ENCODE data around the gene RUNDC3A. TPM values are rescaled to one million over a fixed set of nuclear protein-coding genes. Genes with fewer than 3 reads are reported as not detected.
A peak's percentile ranks its signal among the peaks of the same experiment; 100 is the strongest.

Gene RUNDC3A
- total and polyA plus RNA-seq, 9 donors, result 0.24 to 5.4 (median 1.5) TPM

GRCh38 chr17:44351464-44351863 is 43.1 kb downstream of the RUNDC3A start:
- 82 to 90% (median 90%) methylated on average over 8 of the region's 8 CpGs for WGBS, 3 donors
- TF ChIP-seq, protein P1, sequence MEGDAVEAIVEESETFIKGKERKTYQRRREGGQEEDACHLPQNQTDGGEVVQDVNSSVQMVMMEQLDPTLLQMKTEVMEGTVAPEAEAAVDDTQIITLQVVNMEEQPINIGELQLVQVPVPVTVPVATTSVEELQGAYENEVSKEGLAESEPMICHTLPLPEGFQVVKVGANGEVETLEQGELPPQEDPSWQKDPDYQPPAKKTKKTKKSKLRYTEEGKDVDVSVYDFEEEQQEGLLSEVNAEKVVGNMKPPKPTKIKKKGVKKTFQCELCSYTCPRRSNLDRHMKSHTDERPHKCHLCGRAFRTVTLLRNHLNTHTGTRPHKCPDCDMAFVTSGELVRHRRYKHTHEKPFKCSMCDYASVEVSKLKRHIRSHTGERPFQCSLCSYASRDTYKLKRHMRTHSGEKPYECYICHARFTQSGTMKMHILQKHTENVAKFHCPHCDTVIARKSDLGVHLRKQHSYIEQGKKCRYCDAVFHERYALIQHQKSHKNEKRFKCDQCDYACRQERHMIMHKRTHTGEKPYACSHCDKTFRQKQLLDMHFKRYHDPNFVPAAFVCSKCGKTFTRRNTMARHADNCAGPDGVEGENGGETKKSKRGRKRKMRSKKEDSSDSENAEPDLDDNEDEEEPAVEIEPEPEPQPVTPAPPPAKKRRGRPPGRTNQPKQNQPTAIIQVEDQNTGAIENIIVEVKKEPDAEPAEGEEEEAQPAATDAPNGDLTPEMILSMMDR (IDR thresholded peaks at IDR 0.05), result no peak
- TF ChIP-seq POLR2A (IDR thresholded peaks at IDR 0.05) (no peak), EP300 (IDR thresholded peaks at IDR 0.05) (no peak)
- Histone ChIP-seq H3K4me3 (no peak overlapping the region), H3K4me1 (ENCODE audit: insufficient read depth) (no peaks in the 10 kb centered on the region), H3K27me3 (no peaks in the 10 kb centered on the region), H3K9me3 (no peaks in the 10 kb centered on the region), H3K36me3 (no peaks in the 10 kb centered on the region), H3K27ac (no peak overlapping the region)
- DNase-seq, result no peak
- intact Hi-C loops (cut with DNase I), result loop anchor here in 1 of 4 donors (10.0 kb wide), 1 partner anchor 147 kb away; no protein-coding TSS in a partner anchor

- no peak for DNase-seq
- H3K27me3 ChIP-seq, result no peaks in the 10 kb centered on the region
- H3K9me3 ChIP-seq, result no peaks in the 10 kb centered on the region
- no peak overlapping the region for H3K27ac ChIP-seq
- H3K4me1 ChIP-seq (ENCODE audit: insufficient read depth), result no peaks in the 10 kb centered on the region
- intact Hi-C loops (cut with DNase I), result loop anchor here in 1 of 4 donors (10.0 kb wide), 1 partner anchor 147 kb away; no protein-coding TSS in a partner anchor
- H3K4me3 ChIP-seq, result no peak overlapping the region
- no peaks in the 10 kb centered on the region for H3K36me3 ChIP-seq
- 79 to 84% (median 83%) methylated on average over 32 to 36 of the region's 36 CpGs for WGBS, 3 donors
- TF ChIP-seq, protein P1 (IDR thresholded peaks at IDR 0.05), result no peak
- TF ChIP-seq EP300 (IDR thresholded peaks at IDR 0.05) (no peak), POLR2A (IDR thresholded peaks at IDR 0.05) (no peak)
These were observed 43.8 kb downstream of the RUNDC3A start for GRCh38 chr17:44351961-44352827.

GRCh38 chr17:44352828-44353671 is 44.6 kb downstream of the RUNDC3A start:
- no peaks in the 10 kb centered on the region for H3K4me1 ChIP-seq (ENCODE audit: insufficient read depth)
- no peaks in the 10 kb centered on the region for H3K27me3 ChIP-seq
- intact Hi-C loops (cut with DNase I), result loop anchor here in 1 of 4 donors (10.0 kb wide), 1 partner anchor 148 kb away; no protein-coding TSS in a partner anchor
- peak overlapping the region; percentile 34 for H3K4me3 ChIP-seq
- 51 to 60% (median 57%) methylated on average over 22 of the region's 22 CpGs for WGBS, 3 donors
- no peaks in the 10 kb centered on the region for H3K9me3 ChIP-seq
- H3K36me3 ChIP-seq, result no peaks in the 10 kb centered on the region
- H3K27ac ChIP-seq, result peak overlapping the region in 1 of 2 donors; percentile 59
- TF ChIP-seq, protein P1 (IDR thresholded peaks at IDR 0.05), result no peak
- TF ChIP-seq EP300 (IDR thresholded peaks at IDR 0.05) (no peak), POLR2A (IDR thresholded peaks at IDR 0.05) (no peak)
- DNase-seq, result no peak

GRCh38 chr17:44353672-44354331 is 45.4 kb downstream of the RUNDC3A start:
- DNase-seq, result peak in 3 of 5 donors; percentile 45 to 68 (median 46)
- H3K36me3 ChIP-seq, result no peaks in the 10 kb centered on the region
- TF ChIP-seq, protein P1 (IDR thresholded peaks at IDR 0.05), result no peak
- TF ChIP-seq POLR2A (IDR thresholded peaks at IDR 0.05) (no peak), EP300 (IDR thresholded peaks at IDR 0.05) (no peak)
- intact Hi-C loops (cut with DNase I), result loop anchor here in 1 of 4 donors (10.0 kb wide), 1 partner anchor 149 kb away; no protein-coding TSS in a partner anchor
- H3K9me3 ChIP-seq, result no peaks in the 10 kb centered on the region
- H3K27ac ChIP-seq, result peak overlapping the region in 1 of 2 donors; percentile 59
- WGBS, 3 donors, result 35 to 51% (median 45%) methylated on average over 34 to 98 of the region's 98 CpGs
- no peaks in the 10 kb centered on the region for H3K4me1 ChIP-seq (ENCODE audit: insufficient read depth)
- peak overlapping the region; percentile 34 for H3K4me3 ChIP-seq
- no peaks in the 10 kb centered on the region for H3K27me3 ChIP-seq

All from ovary (tissue), 9 donors.